Limb (tissue), 2 donors: ENCODE measurements around the gene CNTN4.
A peak's percentile ranks its signal among the peaks of the same experiment; 100 is the strongest.

Experiments
- DNase-seq, 2 donors: peaks; one replicate each; pipeline ENCODE4 v3.0.0-alpha.2; 2016; ENCODE audit errors: extremely low spot score in 2 of 2

The CNTN4 gene

GRCh38 chr3:2579206-2579605 lies 480.5 kb downstream of the CNTN4 start:
- no peak for DNase-seq

- DNase-seq: no peak
Measured at GRCh38 chr3:2583046-2583445, 484.4 kb downstream of the CNTN4 start.

GRCh38 chr3:2589336-2589969 lies 490.8 kb downstream of the CNTN4 start:
- no peak for DNase-seq

- no peak for DNase-seq
Measured at GRCh38 chr3:2595486-2595885, 496.8 kb downstream of the CNTN4 start.

GRCh38 chr3:2597615-2598014 lies 498.9 kb downstream of the CNTN4 start:
- no peak for DNase-seq

- DNase-seq: no peak
Measured at GRCh38 chr3:2599471-2599870, 500.8 kb downstream of the CNTN4 start.

- DNase-seq: peak in 1 of 2 donors; percentile 6
Measured at GRCh38 chr3:2603692-2604289, 505.1 kb downstream of the CNTN4 start.

- no peak for DNase-seq
Measured at GRCh38 chr3:2614578-2614977, 515.9 kb downstream of the CNTN4 start.

GRCh38 chr3:2615080-2615479 lies 516.4 kb downstream of the CNTN4 start:
- DNase-seq: no peak

GRCh38 chr3:2623436-2623835 lies 524.8 kb downstream of the CNTN4 start:
- no peak for DNase-seq

GRCh38 chr3:2628117-2628516 lies 529.5 kb downstream of the CNTN4 start:
- no peak for DNase-seq

GRCh38 chr3:2635511-2635910 lies 536.8 kb downstream of the CNTN4 start:
- no peak for DNase-seq

GRCh38 chr3:2643606-2644005 lies 544.9 kb downstream of the CNTN4 start:
- no peak for DNase-seq

- no peak for DNase-seq
Measured at GRCh38 chr3:2645001-2645400, 546.3 kb downstream of the CNTN4 start.

GRCh38 chr3:2650746-2651145 lies 552.1 kb downstream of the CNTN4 start:
- no peak for DNase-seq

- DNase-seq: no peak
Measured at GRCh38 chr3:2652386-2652785, 553.7 kb downstream of the CNTN4 start.

- no peak for DNase-seq
Measured at GRCh38 chr3:2653706-2654105, 555.0 kb downstream of the CNTN4 start.

- no peak for DNase-seq
Measured at GRCh38 chr3:2655229-2655701, 556.6 kb downstream of the CNTN4 start.

- peak in 1 of 2 donors; percentile 33 for DNase-seq
Measured at GRCh38 chr3:2656806-2657777, 558.4 kb downstream of the CNTN4 start.

- no peak for DNase-seq
Measured at GRCh38 chr3:2657971-2658370, 559.3 kb downstream of the CNTN4 start.

GRCh38 chr3:2659896-2660295 lies 561.2 kb downstream of the CNTN4 start:
- no peak for DNase-seq

GRCh38 chr3:2661078-2661477 lies 562.4 kb downstream of the CNTN4 start:
- no peak for DNase-seq
